GM10266 (cell line): Measurements from ENCODE around the gene MTG1.
"Not testable (repeated sequence)": the region's sequence is repeated elsewhere in the genome, so short reads cannot be mapped to it uniquely, and the experiment has no call there.

Experiments used
- DNase-seq: peaks from one replicate; pipeline ENCODE4 v3.0.0; 2012; ENCODE audit errors: extremely low spot score
- CTCF ChIP-seq: IDR thresholded peaks from 2 replicates; pipeline ENCODE4 v1.5.1; 2012; ENCODE audit warnings: mild to moderate bottlenecking, low read depth; ENCODE audit not compliant: control insufficient read depth, insufficient read depth; ENCODE audit errors: missing control alignments

MTG1 gene

DNA sequence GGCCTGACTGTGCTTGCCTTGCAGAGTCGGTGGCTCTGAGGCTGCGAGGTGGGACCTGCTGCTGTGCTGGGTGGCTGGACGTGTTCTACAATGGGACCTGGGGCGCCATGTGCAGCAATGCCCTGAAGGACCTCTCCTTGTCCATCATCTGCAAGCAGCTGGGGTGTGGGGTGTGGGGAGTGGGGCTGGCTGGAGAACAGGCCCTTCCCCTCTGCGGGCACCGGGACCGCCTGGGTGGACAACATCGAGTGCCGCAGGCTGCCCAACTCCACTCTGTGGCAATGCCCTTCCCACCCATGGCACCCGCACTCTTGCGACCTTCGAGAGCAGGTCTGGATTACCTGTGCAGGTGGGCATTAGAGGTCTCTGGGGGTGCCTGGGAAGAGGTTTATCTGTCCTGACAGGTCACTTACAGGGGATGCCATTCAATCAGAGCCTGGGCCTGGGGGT lies 70.7 kb downstream of the MTG1 start:
- no peak for DNase-seq
- TF ChIP-seq CTCF: no peak

DNA sequence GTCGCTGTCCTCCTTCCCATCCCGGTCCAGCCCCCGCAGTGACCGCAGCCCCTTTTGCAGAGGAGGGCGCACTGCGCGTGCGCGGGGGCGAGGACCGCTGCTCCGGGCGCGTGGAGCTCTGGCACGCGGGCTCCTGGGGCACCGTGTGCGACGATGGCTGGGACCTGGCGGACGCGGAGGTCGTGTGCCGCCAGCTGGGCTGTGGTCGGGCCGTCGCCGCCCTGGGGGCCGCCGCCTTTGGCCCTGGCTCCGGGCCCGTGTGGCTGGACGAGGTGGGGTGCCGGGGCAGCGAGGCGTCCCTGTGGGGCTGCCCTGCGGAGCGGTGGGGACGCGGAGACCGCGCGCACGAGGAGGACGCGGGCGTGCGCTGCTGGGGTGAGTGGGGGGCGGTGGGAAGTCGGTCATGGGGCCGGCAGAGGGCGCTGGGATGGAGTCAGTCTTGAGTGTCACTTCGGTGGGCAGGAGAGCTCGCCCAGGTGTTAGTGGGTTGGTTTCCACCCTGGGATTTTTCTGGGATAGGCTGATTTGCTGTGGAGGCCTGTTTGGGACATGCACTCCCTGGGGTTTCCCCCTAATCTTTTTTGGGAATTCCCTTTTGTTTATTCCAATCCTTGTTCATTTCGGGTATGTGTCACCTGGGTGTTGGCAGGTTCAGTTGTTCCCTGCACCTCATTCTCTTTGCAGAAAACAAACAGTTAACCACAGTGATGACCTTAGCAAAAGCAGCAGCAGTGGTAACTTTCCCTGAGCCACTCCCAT lies 71.4 kb downstream of the MTG1 start:
- no peak for TF ChIP-seq CTCF
- DNase-seq: no peak

DNA sequence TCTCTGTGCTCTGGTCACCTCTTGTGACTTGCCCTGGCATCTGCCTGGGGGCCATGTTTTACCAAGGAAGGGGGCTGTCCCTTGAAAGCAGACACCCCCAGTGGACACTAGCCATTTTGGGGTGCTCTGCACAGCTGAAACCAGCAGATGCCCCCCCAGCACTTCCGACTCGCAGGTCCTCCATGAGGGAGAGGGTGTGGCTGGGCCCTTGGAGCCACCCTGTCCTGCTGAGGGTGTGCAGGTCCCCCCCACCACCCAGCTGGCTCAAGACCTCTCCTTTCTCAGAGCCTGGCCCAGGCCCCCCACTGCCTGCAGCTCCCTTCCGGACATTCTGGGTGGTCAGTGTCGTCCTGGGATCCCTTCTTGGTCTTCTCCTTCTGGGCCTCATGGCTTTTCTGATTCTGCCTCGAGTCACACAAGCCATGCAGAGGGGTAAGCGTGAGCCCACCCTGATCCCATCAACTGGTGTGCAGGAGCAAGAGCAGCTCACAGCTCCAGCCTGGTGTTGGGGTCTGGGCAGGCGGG lies 72.1 kb downstream of the MTG1 start:
- no peak for TF ChIP-seq CTCF
- no peak for DNase-seq

DNA sequence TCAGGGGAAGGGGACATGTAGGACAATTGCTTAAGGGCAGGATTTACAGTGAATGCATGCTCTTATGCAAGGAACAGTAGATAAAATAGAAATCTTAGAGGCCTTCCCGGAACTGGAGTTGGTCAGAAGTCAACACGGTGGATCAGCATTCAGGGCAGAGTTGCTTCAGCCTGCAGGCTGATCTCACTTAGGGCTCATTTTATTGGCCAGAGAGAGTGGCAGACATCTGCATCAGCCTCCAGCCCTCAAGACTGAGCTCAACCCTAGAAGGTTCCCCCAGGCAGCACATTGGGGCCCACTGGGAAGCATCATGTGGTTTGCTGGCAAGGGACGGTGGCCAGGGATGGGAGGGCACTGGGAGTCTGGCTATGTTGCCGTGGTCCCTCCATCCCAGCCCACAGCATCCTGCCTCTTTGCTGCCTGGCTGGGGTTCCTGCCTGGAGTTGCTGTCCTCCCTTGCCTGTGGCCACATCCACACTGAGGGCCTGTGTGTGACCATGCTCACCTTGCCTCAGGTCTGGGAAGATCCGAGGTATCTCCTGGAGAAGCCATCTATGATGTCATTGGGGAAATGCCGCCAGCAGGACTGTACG lies 72.8 kb downstream of the MTG1 start:
- DNase-seq: no peak
- no peak for TF ChIP-seq CTCF

DNA sequence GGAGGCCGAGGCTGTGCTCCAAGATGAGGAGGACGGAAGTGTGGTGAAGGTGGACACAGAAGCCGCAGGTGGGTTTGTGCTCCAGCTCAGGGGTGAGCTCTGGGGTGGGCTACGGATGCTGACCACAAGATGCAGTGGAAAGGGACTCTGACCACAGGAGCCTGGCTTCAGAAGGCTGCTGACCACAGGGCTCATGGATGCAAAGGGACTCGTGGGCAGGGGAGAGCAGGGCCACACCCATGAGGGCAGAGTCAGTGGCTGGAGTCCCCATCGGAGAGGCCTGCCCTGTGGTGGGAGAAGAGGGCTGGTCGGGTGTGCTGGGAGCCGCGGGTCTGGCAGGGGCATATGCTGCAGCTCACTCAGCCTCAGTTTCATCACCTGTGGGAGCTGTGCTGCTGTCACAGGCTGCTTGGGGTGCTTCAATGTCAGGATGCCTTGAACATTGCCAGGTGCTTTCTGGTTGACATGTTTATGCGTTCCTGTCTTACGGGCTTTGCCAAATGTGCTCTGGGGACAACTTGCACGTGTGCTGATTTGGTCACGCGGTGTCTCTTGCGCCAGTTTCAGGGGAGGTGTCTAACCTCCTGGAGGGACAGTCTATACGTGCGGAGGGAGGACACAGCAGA lies 73.4 kb downstream of the MTG1 start:
- DNase-seq: no peak
- TF ChIP-seq CTCF: no peak

- DNase-seq: not testable (repeated sequence)
Measured at GRCh38 chr10:133469205-133469604, 75.2 kb downstream of the MTG1 start.

DNA sequence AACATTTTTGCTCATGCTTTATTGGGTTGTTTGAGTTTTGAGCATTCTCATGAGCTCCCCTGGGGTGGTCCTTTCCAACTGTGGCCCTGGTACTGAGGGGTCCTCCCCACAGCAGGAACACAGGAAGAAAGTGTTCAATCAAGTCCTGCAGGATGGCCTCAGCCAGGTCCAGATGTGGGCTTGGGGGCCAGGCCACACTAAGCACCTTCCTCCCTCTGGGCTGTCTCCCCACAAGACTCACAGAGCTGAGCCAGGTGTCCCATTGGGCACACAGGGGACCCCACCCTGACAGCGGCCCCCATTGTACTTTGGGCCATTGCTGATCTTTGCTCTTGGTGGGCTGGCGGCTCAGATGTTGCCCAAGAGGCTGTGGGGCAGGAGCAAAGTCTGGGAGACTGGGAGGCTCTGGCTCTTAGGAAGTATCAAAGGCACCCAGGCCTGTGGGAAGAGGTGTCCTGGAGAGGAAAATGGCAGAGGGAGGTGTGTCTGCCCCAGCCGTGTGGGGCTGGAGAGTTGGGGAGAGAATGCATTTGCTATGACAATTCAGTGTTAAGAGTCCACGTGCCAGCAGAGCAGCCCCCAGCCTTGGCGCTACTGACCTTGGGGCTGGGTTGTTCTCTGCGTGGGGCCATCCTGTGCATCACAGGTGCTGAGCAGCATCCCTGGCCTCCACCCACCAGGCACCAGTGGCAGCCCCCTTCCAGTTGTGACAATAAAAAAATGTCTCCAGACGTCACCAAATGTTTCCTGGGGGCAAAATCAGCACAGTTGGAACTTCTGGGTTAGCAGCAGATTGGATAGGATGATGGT lies 77.5 kb downstream of the MTG1 start:
- no peak for TF ChIP-seq CTCF
- no peak for DNase-seq
